Prostate gland (tissue), 2 donors: ENCODE measurements around the gene DUSP1. TPM values are rescaled to one million over a fixed set of nuclear protein-coding genes. Genes with fewer than 3 reads are reported as not detected.

ENCODE experiments used
- DNase-seq: peaks from one replicate; pipeline ENCODE4 v3.0.0-alpha.2; 2019; ENCODE audit warnings: low spot score
- H3K27ac ChIP-seq, 2 donors: fragments of 200-600 bp; sonication (generic); 2 replicates each; pipeline ENCODE4 v1.5.1; 2017 to 2019
- H3K27me3 ChIP-seq: fragments of 200-600 bp; sonication (generic); replicated peaks from 2 replicates; pipeline ENCODE4 v1.5.1; 2019; ENCODE audit not compliant: insufficient read depth
- H3K36me3 ChIP-seq, 2 donors: fragments of 200-600 bp; sonication (generic); 1 replicate in 1 of 2; 2 replicates in 1 of 2; pipeline versions ENCODE4 v1.5.1 to v1.8.1; 2017 to 2019
- H3K4me1 ChIP-seq: fragments of 200-600 bp; sonication (generic); replicated peaks from 2 replicates; pipeline ENCODE4 v1.5.1; 2019
- H3K4me3 ChIP-seq, 2 donors: fragments of 200-600 bp; sonication (generic); 2 replicates each; pipeline ENCODE4 v1.5.1; 2017 to 2019
- H3K9me3 ChIP-seq: fragments of 200-600 bp; sonication (generic); 2 replicates; pipeline ENCODE4 v1.5.1; 2017
- POLR2A ChIP-seq: fragments of 450-650 bp; IDR thresholded peaks from one replicate; pipeline ENCODE4 v1.6.1; 2016; ENCODE audit warnings: antibody characterized with exemption, mild to moderate bottlenecking
- POLR2AphosphoS5 ChIP-seq: sonication (generic); formaldehyde crosslinking; IDR thresholded peaks from one replicate; pipeline ENCODE4 v1.6.1; 2017; ENCODE audit warnings: antibody characterized with exemption
- WGBS: methylation state at CpG from one replicate; pipeline ENCODE4 v1.1.5; 2018; 5-methylcytosine and 5-hydroxymethylcytosine counted together
- intact Hi-C: fragments of 100-400 bp; cut with DNase I; formaldehyde crosslinking; loops from one replicate; pipeline ENCODE4 v1.14.2; 2022
- total RNA-seq, 2 donors: library from RNA; depleted of rRNA; stranded (reverse); fragments of >200 nt; gene quantifications; one replicate each; pipeline ENCODE4 v1.1.0, GENCODE V29; 2016
- TF ChIP-seq, protein P1 (sequence below), 4 experiments: fragments of 200-600 bp in 2 of 4; fragments of 450-650 bp in 2 of 4; sonication (generic) in 2 of 4; IDR thresholded peaks; 1 replicate in 3 of 4; 2 replicates in 1 of 4; pipeline ENCODE4 v1.5.1; 2016 to 2019; ENCODE audit warnings: antibody characterized with exemption in 4 of 4, mild to moderate bottlenecking in 2 of 4, moderate library complexity in 2 of 4

Gene DUSP1
- total RNA-seq, 2 donors from 2014 or later = 559 to 659 TPM

DNA sequence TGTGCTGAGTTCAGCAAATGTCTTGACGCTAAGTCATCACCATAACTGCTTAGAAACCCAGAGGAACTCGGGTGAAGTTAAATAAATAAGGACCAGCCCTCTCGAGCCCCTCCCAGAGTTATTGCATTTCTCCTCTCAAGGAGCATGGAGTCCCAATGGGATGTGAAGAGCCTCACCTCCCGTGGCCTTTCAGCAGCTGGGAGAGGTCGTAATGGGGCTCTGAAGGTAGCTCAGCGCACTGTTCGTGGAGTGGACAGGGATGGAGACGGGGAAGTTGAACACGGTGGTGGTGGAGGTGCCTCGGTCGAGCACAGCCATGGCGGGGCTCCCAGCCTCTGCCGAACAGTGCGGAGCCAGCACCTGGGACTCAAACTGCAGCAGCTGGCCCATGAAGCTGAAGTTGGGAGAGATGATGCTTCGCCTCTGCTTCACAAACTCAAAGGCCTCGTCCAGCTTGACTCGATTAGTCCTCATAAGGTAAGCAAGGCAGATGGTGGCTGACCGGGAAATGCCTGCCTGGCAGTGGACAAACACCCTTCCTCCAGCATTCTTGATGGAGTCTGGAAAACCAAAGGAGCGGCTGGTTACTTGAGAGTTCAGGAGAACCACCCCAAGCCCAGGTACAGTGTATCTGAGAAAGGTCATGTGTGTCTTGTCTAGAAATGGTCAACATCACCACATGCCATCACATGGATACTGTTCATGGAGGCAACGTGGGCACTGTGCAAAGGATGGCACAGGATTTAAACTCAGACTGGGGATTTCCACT, 2.2 kb downstream of the DUSP1 start:
- intact Hi-C loops = loop anchor here (5.0 kb wide), 1 partner anchor 36 kb away; no protein-coding TSS in a partner anchor
- H3K9me3 ChIP-seq = no peaks in the 10 kb centered on the region
- peak overlapping the region; percentile 98 to 100 for H3K27ac ChIP-seq
- peaks cover 12 to 22% of the 10 kb centered on the region in 2 donors for H3K36me3 ChIP-seq
- DNase-seq = no peak
- peaks cover 6% of the 10 kb centered on the region for H3K4me1 ChIP-seq
- WGBS = 64% methylated on average over 20 of the region's 20 CpGs
- H3K27me3 ChIP-seq = no peaks in the 10 kb centered on the region
- TF ChIP-seq, protein P1, sequence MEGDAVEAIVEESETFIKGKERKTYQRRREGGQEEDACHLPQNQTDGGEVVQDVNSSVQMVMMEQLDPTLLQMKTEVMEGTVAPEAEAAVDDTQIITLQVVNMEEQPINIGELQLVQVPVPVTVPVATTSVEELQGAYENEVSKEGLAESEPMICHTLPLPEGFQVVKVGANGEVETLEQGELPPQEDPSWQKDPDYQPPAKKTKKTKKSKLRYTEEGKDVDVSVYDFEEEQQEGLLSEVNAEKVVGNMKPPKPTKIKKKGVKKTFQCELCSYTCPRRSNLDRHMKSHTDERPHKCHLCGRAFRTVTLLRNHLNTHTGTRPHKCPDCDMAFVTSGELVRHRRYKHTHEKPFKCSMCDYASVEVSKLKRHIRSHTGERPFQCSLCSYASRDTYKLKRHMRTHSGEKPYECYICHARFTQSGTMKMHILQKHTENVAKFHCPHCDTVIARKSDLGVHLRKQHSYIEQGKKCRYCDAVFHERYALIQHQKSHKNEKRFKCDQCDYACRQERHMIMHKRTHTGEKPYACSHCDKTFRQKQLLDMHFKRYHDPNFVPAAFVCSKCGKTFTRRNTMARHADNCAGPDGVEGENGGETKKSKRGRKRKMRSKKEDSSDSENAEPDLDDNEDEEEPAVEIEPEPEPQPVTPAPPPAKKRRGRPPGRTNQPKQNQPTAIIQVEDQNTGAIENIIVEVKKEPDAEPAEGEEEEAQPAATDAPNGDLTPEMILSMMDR (IDR thresholded peaks at IDR 0.05) = no peak
- TF ChIP-seq POLR2AphosphoS5 (peak; percentile 74), POLR2A (no peak)
- H3K4me3 ChIP-seq = peak overlapping the region; percentile 76 to 92

DNA sequence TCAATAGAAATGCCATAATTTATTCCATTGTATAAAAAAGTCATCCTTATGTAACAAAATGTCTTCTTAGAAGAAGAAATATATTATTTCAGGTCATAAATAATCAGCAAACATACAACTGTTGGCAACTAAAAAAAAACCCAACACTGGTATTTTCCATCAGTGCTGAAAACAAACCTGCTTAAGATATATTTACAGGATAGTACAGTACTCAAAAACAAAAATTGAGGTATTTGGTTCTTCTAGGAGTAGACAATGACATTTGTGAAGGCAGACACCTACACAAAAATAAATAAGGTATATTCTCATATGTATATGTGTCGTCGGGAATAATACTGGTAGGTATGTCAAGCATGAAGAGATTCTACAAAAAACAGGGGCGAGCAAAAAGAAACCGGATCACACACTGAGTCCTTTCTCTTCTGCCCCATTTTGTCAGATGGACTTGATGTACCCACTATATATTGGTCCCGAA, 2.9 kb downstream of the DUSP1 start:
- Histone ChIP-seq H3K27me3 (no peaks in the 10 kb centered on the region), H3K27ac (peak overlapping the region; percentile 98 to 100), H3K4me1 (peaks cover 6% of the 10 kb centered on the region), H3K4me3 (peak overlapping the region; percentile 76 to 92), H3K9me3 (no peaks in the 10 kb centered on the region), H3K36me3 (peaks cover 12 to 22% of the 10 kb centered on the region in 2 donors)
- WGBS = 64% methylated on average over 5 of the region's 5 CpGs
- intact Hi-C loops = loop anchor here (5.0 kb wide), 1 partner anchor 36 kb away; no protein-coding TSS in a partner anchor
- no peak for TF ChIP-seq POLR2A
- TF ChIP-seq, protein P1 (IDR thresholded peaks at IDR 0.05) = no peak
- TF ChIP-seq POLR2AphosphoS5 = no peak
- no peak for DNase-seq

DNA sequence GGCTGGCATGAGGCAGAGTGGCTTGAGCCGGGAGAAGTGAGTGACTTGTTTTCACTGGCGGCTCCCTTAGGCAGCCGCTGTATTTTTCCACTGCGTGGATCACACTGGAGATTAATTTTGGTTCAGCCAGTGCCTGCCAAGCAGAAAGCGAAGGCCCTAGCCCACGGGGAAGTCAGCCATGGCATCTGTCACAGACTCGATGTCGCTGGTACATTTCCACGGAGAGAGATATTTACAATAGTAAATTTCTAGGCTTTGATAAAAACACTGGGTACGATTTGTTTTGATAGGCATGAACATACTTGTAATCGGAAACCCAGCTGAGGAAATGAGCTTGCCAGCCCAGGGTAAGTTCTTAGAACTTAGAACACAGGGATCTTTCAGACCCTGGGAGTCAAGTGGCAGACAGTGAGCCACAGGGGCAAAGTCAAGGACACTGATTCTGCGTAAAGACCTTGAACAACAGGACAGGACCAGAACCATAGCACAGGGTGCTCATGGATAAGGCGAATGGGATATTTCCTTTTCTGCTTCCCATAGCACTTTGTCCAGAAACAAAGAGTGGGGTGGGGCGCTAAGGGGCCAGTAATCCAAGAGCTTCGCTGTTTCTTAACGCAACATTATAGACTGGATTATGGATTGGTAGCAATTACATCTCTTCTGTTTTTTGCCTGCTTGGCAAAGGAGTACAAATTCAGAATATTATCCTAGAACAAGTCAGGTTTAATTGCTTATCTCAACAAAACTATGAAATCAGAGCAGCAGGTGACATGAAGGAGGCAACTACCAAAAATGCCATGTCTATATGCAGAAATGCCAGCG, 4.5 kb downstream of the DUSP1 start:
- Histone ChIP-seq H3K27me3 (no peaks in the 10 kb centered on the region), H3K4me3 (peak overlapping the region in 1 of 2 donors; percentile 92), H3K36me3 (peaks cover 12 to 22% of the 10 kb centered on the region in 2 donors), H3K4me1 (peaks cover 1% of the 10 kb centered on the region), H3K27ac (peak overlapping the region; percentile 98 to 100), H3K9me3 (no peaks in the 10 kb centered on the region)
- WGBS = 13% methylated on average over 17 of the region's 17 CpGs
- peak; percentile 77 for DNase-seq
- TF ChIP-seq POLR2AphosphoS5 (peak; percentile 77), POLR2A (no peak)
- TF ChIP-seq, protein P1 (IDR thresholded peaks at IDR 0.05) = peak in 1 of 4 experiments; percentile 3
- intact Hi-C loops = loop anchor here (5.0 kb wide), 1 partner anchor 34 kb away; no protein-coding TSS in a partner anchor

DNA sequence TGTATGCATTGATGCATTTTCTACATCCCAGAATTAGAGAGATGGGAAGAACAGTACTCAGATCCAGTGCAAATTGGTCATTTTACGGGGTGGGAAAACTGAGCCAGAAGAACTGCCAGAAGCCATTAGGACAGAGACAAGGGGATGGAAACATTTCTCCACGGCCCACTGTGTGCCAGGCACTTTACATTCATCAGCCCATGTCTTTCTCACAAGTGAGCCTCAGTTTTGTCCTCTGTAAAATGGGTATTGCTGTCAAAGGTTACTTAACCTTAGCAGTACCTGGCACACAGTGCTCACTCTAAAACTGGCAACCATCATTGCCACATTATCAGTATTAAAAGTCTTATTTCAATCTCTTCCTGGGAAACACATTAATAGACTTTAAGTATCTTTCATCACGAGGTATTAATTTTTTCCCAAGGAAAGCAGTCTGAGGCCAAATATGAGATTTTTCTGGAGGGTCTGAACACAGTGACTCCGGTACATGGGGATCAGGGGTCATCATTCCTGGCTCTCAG, 5.2 kb downstream of the DUSP1 start:
- 16% methylated on average over 4 of the region's 4 CpGs for WGBS
- TF ChIP-seq POLR2A = no peak
- no peak for TF ChIP-seq POLR2AphosphoS5
- TF ChIP-seq, protein P1 (IDR thresholded peaks at IDR 0.05) = no peak
- H3K4me1 ChIP-seq = no peaks in the 10 kb centered on the region
- H3K4me3 ChIP-seq = peak overlapping the region in 1 of 2 donors; percentile 92
- peak overlapping the region; percentile 98 to 100 for H3K27ac ChIP-seq
- intact Hi-C loops = loop anchor here (5.0 kb wide), 1 partner anchor 34 kb away; no protein-coding TSS in a partner anchor
- H3K27me3 ChIP-seq = no peaks in the 10 kb centered on the region
- DNase-seq = no peak
- H3K9me3 ChIP-seq = no peaks in the 10 kb centered on the region
- peaks cover 12 to 22% of the 10 kb centered on the region in 2 donors for H3K36me3 ChIP-seq
